ENCODE results near the gene RAB4A. TPM values are rescaled to one million over a fixed set of nuclear protein-coding genes. Genes with fewer than 3 reads are reported as not detected.

The RAB4A gene
- total RNA-seq, 2 donors from 2014 or later = 24.5 to 32.8 TPM

GRCh38 chr1:229349463-229350385 lies 78.8 kb downstream of the RAB4A start:
- Mint-ChIP-seq H3K36me3 (no peaks in the 10 kb centered on the region), H3K4me3 (no peak overlapping the region), H3K9me3 (no peaks in the 10 kb centered on the region), H3K27ac (no peak overlapping the region), H3K27me3 (peaks cover 31 to 47% of the 10 kb centered on the region in 2 donors), H3K4me1 (ENCODE audit: low read depth in 2 of 2) (no peaks in the 10 kb centered on the region)
- DNase-seq (ENCODE audit: low spot score) (no peak), ATAC-seq (no peak)

- Mint-ChIP-seq H3K36me3 (peaks cover 18% of the 10 kb centered on the region), H3K4me3 (no peak overlapping the region), H3K9me3 (no peaks in the 10 kb centered on the region), H3K27me3 (peaks cover 40 to 52% of the 10 kb centered on the region in 2 donors), H3K27ac (no peak overlapping the region), H3K4me1 (ENCODE audit: low read depth in 2 of 2) (no peaks in the 10 kb centered on the region)
- DNase-seq (ENCODE audit: low spot score) (no peak), ATAC-seq (no peak)
Measured at GRCh38 chr1:229352975-229353374, 82.1 kb downstream of the RAB4A start.

GRCh38 chr1:229354226-229354625 lies 83.3 kb downstream of the RAB4A start:
- Mint-ChIP-seq H3K9me3 (no peaks in the 10 kb centered on the region), H3K36me3 (peaks cover 18% of the 10 kb centered on the region), H3K27ac (no peak overlapping the region), H3K27me3 (peaks cover 48 to 62% of the 10 kb centered on the region in 2 donors), H3K4me1 (ENCODE audit: low read depth in 2 of 2) (no peaks in the 10 kb centered on the region), H3K4me3 (no peak overlapping the region)
- no peak for DNase-seq (ENCODE audit: low spot score)
- ATAC-seq = no peak

Other genes with a start within 250 kb of the RAB4A start
- gene CCSAP, start 71.9 kb downstream of the RAB4A start, total RNA-seq = 1 to 10 TPM; 6.7 to 6.9 TPM
- gene ACTA1, start 163.0 kb downstream of the RAB4A start, total RNA-seq = not detected
- 10 to 100 TPM; 41.4 to 47.9 TPM for gene NUP133, start 237.2 kb downstream of the RAB4A start, total RNA-seq